ENCODE measurements around the gene HSD17B10. TPM values are rescaled to one million over a fixed set of nuclear protein-coding genes. Genes with fewer than 3 reads are reported as not detected.

Gene HSD17B10
- total and polyA plus RNA-seq, 2 experiments from 2014 or later = 78.9 to 121 TPM

DNA sequence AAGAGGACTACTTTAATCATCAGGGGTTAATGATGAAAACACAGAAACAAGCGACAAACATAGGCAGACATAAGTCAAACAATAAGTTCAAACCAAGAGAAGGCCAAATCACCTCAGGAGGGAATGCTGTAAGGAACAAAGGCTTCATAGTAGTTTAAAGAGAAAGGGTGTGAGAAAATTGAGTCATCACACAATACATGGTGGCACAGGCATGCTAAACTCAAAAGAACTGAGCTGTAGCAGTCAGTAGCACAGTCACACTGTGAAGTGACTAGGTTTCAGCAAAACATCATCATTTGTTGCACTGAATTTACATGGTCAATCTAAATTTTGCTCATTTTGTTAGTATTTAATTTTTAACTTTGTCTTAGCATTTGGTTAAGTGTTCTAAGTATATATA, 36.0 kb downstream of the HSD17B10 start (continued):
- TF ChIP-seq, protein P1, sequence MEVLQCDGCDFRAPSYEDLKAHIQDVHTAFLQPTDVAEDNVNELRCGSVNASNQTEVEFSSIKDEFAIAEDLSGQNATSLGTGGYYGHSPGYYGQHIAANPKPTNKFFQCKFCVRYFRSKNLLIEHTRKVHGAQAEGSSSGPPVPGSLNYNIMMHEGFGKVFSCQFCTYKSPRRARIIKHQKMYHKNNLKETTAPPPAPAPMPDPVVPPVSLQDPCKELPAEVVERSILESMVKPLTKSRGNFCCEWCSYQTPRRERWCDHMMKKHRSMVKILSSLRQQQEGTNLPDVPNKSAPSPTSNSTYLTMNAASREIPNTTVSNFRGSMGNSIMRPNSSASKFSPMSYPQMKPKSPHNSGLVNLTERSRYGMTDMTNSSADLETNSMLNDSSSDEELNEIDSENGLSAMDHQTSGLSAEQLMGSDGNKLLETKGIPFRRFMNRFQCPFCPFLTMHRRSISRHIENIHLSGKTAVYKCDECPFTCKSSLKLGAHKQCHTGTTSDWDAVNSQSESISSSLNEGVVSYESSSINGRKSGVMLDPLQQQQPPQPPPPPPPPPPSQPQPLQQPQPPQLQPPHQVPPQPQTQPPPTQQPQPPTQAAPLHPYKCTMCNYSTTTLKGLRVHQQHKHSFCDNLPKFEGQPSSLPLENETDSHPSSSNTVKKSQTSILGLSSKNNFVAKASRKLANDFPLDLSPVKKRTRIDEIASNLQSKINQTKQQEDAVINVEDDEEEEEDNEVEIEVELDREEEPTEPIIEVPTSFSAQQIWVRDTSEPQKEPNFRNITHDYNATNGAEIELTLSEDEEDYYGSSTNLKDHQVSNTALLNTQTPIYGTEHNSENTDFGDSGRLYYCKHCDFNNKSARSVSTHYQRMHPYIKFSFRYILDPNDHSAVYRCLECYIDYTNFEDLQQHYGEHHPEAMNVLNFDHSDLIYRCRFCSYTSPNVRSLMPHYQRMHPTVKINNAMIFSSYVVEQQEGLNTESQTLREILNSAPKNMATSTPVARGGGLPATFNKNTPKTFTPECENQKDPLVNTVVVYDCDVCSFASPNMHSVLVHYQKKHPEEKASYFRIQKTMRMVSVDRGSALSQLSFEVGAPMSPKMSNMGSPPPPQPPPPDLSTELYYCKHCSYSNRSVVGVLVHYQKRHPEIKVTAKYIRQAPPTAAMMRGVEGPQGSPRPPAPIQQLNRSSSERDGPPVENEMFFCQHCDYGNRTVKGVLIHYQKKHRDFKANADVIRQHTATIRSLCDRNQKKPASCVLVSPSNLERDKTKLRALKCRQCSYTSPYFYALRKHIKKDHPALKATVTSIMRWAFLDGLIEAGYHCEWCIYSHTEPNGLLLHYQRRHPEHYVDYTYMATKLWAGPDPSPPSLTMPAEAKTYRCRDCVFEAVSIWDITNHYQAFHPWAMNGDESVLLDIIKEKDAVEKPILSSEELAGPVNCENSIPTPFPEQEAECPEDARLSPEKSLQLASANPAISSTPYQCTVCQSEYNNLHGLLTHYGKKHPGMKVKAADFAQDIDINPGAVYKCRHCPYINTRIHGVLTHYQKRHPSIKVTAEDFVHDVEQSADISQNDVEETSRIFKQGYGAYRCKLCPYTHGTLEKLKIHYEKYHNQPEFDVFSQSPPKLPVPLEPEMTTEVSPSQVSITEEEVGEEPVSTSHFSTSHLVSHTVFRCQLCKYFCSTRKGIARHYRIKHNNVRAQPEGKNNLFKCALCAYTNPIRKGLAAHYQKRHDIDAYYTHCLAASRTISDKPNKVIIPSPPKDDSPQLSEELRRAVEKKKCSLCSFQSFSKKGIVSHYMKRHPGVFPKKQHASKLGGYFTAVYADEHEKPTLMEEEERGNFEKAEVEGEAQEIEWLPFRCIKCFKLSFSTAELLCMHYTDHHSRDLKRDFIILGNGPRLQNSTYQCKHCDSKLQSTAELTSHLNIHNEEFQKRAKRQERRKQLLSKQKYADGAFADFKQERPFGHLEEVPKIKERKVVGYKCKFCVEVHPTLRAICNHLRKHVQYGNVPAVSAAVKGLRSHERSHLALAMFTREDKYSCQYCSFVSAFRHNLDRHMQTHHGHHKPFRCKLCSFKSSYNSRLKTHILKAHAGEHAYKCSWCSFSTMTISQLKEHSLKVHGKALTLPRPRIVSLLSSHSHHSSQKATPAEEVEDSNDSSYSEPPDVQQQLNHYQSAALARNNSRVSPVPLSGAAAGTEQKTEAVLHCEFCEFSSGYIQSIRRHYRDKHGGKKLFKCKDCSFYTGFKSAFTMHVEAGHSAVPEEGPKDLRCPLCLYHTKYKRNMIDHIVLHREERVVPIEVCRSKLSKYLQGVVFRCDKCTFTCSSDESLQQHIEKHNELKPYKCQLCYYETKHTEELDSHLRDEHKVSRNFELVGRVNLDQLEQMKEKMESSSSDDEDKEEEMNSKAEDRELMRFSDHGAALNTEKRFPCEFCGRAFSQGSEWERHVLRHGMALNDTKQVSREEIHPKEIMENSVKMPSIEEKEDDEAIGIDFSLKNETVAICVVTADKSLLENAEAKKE (CRISPR knock-in tag; IDR thresholded peaks at IDR 0.05) = no peak
- TF ChIP-seq EZH2 (IDR thresholded peaks at IDR 0.05; ENCODE audit: low read depth, unreplicated experiment) (no peak), EZH2phosphoT487 (IDR thresholded peaks at IDR 0.05; ENCODE audit: unreplicated experiment) (no peak), POLR2AphosphoS5 (IDR thresholded peaks at IDR 0.05; ENCODE audit: low read depth) (no peak), STAT1 (IDR thresholded peaks at IDR 0.05; ENCODE audit: unreplicated experiment) (no peak)
- TF ChIP-seq, protein P2, sequence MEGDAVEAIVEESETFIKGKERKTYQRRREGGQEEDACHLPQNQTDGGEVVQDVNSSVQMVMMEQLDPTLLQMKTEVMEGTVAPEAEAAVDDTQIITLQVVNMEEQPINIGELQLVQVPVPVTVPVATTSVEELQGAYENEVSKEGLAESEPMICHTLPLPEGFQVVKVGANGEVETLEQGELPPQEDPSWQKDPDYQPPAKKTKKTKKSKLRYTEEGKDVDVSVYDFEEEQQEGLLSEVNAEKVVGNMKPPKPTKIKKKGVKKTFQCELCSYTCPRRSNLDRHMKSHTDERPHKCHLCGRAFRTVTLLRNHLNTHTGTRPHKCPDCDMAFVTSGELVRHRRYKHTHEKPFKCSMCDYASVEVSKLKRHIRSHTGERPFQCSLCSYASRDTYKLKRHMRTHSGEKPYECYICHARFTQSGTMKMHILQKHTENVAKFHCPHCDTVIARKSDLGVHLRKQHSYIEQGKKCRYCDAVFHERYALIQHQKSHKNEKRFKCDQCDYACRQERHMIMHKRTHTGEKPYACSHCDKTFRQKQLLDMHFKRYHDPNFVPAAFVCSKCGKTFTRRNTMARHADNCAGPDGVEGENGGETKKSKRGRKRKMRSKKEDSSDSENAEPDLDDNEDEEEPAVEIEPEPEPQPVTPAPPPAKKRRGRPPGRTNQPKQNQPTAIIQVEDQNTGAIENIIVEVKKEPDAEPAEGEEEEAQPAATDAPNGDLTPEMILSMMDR (conservative IDR thresholded peaks at IDR 0.05; ENCODE audit: low read depth in 2 of 2) = no peak
- TF ChIP-seq, protein P3, sequence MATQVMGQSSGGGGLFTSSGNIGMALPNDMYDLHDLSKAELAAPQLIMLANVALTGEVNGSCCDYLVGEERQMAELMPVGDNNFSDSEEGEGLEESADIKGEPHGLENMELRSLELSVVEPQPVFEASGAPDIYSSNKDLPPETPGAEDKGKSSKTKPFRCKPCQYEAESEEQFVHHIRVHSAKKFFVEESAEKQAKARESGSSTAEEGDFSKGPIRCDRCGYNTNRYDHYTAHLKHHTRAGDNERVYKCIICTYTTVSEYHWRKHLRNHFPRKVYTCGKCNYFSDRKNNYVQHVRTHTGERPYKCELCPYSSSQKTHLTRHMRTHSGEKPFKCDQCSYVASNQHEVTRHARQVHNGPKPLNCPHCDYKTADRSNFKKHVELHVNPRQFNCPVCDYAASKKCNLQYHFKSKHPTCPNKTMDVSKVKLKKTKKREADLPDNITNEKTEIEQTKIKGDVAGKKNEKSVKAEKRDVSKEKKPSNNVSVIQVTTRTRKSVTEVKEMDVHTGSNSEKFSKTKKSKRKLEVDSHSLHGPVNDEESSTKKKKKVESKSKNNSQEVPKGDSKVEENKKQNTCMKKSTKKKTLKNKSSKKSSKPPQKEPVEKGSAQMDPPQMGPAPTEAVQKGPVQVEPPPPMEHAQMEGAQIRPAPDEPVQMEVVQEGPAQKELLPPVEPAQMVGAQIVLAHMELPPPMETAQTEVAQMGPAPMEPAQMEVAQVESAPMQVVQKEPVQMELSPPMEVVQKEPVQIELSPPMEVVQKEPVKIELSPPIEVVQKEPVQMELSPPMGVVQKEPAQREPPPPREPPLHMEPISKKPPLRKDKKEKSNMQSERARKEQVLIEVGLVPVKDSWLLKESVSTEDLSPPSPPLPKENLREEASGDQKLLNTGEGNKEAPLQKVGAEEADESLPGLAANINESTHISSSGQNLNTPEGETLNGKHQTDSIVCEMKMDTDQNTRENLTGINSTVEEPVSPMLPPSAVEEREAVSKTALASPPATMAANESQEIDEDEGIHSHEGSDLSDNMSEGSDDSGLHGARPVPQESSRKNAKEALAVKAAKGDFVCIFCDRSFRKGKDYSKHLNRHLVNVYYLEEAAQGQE (IDR thresholded peaks at IDR 0.05; ENCODE audit: unreplicated experiment) = no peak

Measured in GM23338 (cell line).